ENCODE data around the gene FGF18.

GRCh38 chr5:171480239-171480638 lies 60.8 kb downstream of the FGF18 start:
- TF ChIP-seq EZH2 (IDR thresholded peaks at IDR 0.05; ENCODE audit: insufficient read depth, poor library complexity, severe bottlenecking): no peak
- no peak for TF ChIP-seq EZH2phosphoT487 (IDR thresholded peaks at IDR 0.05; ENCODE audit: insufficient read depth, low read depth)

Measured in GM23248 (cell line).